ENCODE data around the gene JAKMIP1.

- TF ChIP-seq CTCF (conservative IDR thresholded peaks at IDR 0.05) (no peak), EZH2 (IDR thresholded peaks at IDR 0.05; ENCODE audit: low read depth) (no peak)
These were observed 16.2 kb downstream of the JAKMIP1 start for GRCh38 chr4:6184169-6184568.

Data from PC-9 (cell line).